ENCODE data around the gene PCGF3.
"Not testable (repeated sequence)": the region's sequence is repeated elsewhere in the genome, so short reads cannot be mapped to it uniquely, and the experiment has no call there.

DNA sequence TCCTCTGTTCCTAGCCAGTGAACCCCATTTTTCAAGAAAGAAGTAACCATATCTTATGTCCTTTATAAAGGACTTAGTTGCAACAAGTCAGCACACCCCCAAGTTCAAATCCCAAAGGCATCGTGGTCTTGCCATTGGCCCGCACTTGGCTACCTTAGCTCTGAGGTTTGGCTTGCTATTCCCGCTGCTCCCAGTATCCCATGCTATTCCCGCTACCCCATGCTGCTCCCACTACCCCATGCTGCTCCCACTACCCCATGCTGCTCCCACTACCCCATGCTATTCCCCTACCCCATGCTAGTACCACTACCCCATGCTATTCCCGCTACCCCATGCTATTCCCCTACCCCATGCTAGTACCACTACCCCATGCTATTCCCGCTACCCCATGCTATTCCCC is 37.4 kb upstream of the PCGF3 start:
- TF ChIP-seq, protein P1, sequence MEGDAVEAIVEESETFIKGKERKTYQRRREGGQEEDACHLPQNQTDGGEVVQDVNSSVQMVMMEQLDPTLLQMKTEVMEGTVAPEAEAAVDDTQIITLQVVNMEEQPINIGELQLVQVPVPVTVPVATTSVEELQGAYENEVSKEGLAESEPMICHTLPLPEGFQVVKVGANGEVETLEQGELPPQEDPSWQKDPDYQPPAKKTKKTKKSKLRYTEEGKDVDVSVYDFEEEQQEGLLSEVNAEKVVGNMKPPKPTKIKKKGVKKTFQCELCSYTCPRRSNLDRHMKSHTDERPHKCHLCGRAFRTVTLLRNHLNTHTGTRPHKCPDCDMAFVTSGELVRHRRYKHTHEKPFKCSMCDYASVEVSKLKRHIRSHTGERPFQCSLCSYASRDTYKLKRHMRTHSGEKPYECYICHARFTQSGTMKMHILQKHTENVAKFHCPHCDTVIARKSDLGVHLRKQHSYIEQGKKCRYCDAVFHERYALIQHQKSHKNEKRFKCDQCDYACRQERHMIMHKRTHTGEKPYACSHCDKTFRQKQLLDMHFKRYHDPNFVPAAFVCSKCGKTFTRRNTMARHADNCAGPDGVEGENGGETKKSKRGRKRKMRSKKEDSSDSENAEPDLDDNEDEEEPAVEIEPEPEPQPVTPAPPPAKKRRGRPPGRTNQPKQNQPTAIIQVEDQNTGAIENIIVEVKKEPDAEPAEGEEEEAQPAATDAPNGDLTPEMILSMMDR (conservative IDR thresholded peaks at IDR 0.05; ENCODE audit: low read depth, low read length), result not testable (repeated sequence)
- not testable (repeated sequence) for TF ChIP-seq EZH2phosphoT487 (IDR thresholded peaks at IDR 0.05; ENCODE audit: borderline replicate concordance, low read length)
